GM23338 (cell line): Measurements from ENCODE around the gene EDEM3. TPM values are rescaled to one million over a fixed set of nuclear protein-coding genes. Genes with fewer than 3 reads are reported as not detected.

Source experiments
- ATAC-seq: fragments of 200-7000 bp; cut with Tn5 transposase; 3 replicates; pipeline ENCODE4 v1.9.1; 2020
- DNase-seq: peaks from one replicate; pipeline ENCODE4 v3.0.0-alpha.2; 2015; ENCODE audit warnings: low spot score
- H2AFZ ChIP-seq: fragments of 200-600 bp; sonication (generic); 2 replicates; pipeline ENCODE4 v1.8.0; 2016; ENCODE audit warnings: antibody characterized with exemption, mild to moderate bottlenecking, moderate library complexity
- H3F3A ChIP-seq: fragments of 200-600 bp; sonication (generic); replicated peaks from 2 replicates; pipeline ENCODE4 v1.8.0; 2017; ENCODE audit warnings: antibody characterized with exemption, mixed run types, low read depth
- H3K27ac ChIP-seq: fragments of 200-600 bp; sonication (generic); 2 replicates; pipeline ENCODE4 v1.6.1; 2016; ENCODE audit warnings: low read depth
- H3K27me3 ChIP-seq: fragments of 200-600 bp; sonication (generic); 2 replicates; pipeline ENCODE4 v1.8.0; 2016; ENCODE audit warnings: mild to moderate bottlenecking, mixed run types, moderate library complexity; ENCODE audit not compliant: insufficient read depth
- H3K36me3 ChIP-seq: fragments of 200-600 bp; sonication (generic); 2 replicates; pipeline ENCODE4 v1.8.0; 2016; ENCODE audit warnings: mild to moderate bottlenecking; ENCODE audit not compliant: insufficient read depth
- H3K4me1 ChIP-seq: fragments of 200-600 bp; sonication (generic); 2 replicates; pipeline ENCODE4 v1.8.0; 2016; ENCODE audit warnings: mild to moderate bottlenecking, moderate library complexity; ENCODE audit not compliant: insufficient read depth
- H3K4me2 ChIP-seq: fragments of 200-600 bp; sonication (generic); 2 replicates; pipeline ENCODE4 v1.7.1; 2017; ENCODE audit warnings: mixed run types
- H3K4me3 ChIP-seq: fragments of 200-600 bp; sonication (generic); 2 replicates; pipeline ENCODE4 v1.6.1; 2016; ENCODE audit warnings: mixed run types
- H3K79me2 ChIP-seq: fragments of 200-600 bp; sonication (generic); replicated peaks from 2 replicates; pipeline ENCODE4 v1.8.0; 2017; ENCODE audit warnings: mild to moderate bottlenecking; ENCODE audit not compliant: insufficient read depth
- H3K9me2 ChIP-seq: fragments of 200-600 bp; sonication (generic); 2 replicates; pipeline ENCODE4 v1.8.0; 2017; ENCODE audit not compliant: insufficient read depth
- H4K20me1 ChIP-seq: fragments of 200-600 bp; sonication (generic); replicated peaks from 2 replicates; pipeline ENCODE4 v1.8.0; 2017; ENCODE audit warnings: mild to moderate bottlenecking; ENCODE audit not compliant: insufficient read depth
- H3K27ac Mint-ChIP-seq: 2 replicates; pipeline ENCODE4 v1.8.0; 2020; ENCODE audit warnings: inconsistent platforms, mild to moderate bottlenecking, moderate library complexity, mixed read lengths
- H3K27me3 Mint-ChIP-seq: 3 replicates; pipeline ENCODE4 v1.8.0; 2022; ENCODE audit warnings: low read depth, mild to moderate bottlenecking, moderate library complexity, mixed read lengths, inconsistent platforms; ENCODE audit not compliant: insufficient read depth, poor library complexity
- H3K36me3 Mint-ChIP-seq: 3 replicates; pipeline ENCODE4 v1.8.0; 2021; ENCODE audit warnings: low read depth, mild to moderate bottlenecking, inconsistent platforms, moderate library complexity, mixed read lengths
- H3K4me1 Mint-ChIP-seq: 3 replicates; pipeline ENCODE4 v1.8.0; 2020; ENCODE audit warnings: mild to moderate bottlenecking, inconsistent platforms, mixed read lengths
- H3K4me3 Mint-ChIP-seq: 3 replicates; pipeline ENCODE4 v1.8.0; 2021; ENCODE audit warnings: moderate library complexity, mild to moderate bottlenecking, inconsistent platforms, mixed read lengths
- H3K9me3 Mint-ChIP-seq: 3 replicates; pipeline ENCODE4 v1.8.0; 2020; ENCODE audit warnings: moderate library complexity, mild to moderate bottlenecking, inconsistent platforms, mixed read lengths
- CREB1 ChIP-seq: fragments of 250-450 bp; sonication (Bioruptor Pico); IDR thresholded peaks from 2 replicates; pipeline ENCODE4 v1.5.0; 2020; ENCODE audit warnings: low read depth, mild to moderate bottlenecking, moderate library complexity
- EZH2 ChIP-seq: fragments of 200-600 bp; sonication (generic); IDR thresholded peaks from one replicate; pipeline ENCODE4 v1.8.0; 2017; ENCODE audit warnings: antibody characterized with exemption, mild to moderate bottlenecking, low read depth; ENCODE audit not compliant: unreplicated experiment
- POLR2AphosphoS5 ChIP-seq: IDR thresholded peaks from 2 replicates; pipeline ENCODE4 v1.6.1; 2016; ENCODE audit warnings: antibody characterized with exemption, low read depth
- STAT1 ChIP-seq: IDR thresholded peaks from one replicate; pipeline ENCODE4 v1.6.1; 2016; ENCODE audit warnings: antibody characterized with exemption; ENCODE audit not compliant: unreplicated experiment
- polyA plus RNA-seq: library from polyadenylated mRNA; unstranded; fragments of >200 nt; fragmentation: Nextera tagmentation; extraction: Ambion mirVana; gene quantifications from 2 replicates; pipeline ENCODE4 v1.2.1, GENCODE V29; 2016
- total RNA-seq: library from RNA; depleted of rRNA; stranded (reverse); fragments of >200 nt; shearing (Covaris generic); gene quantifications from 2 replicates; pipeline ENCODE4 v1.2.3, GENCODE V29; 2014
- TF ChIP-seq, protein P1 (sequence below): IDR thresholded peaks from 2 replicates; pipeline ENCODE4 v1.6.1; 2016; ENCODE audit warnings: antibody characterized with exemption
- TF ChIP-seq, protein P2 (sequence below): IDR thresholded peaks from one replicate; pipeline ENCODE4 v1.6.1; 2018; ENCODE audit warnings: antibody characterized with exemption; ENCODE audit not compliant: unreplicated experiment
- TF ChIP-seq, protein P3 (sequence below): fragments of 250-450 bp; sonication (Bioruptor Pico); IDR thresholded peaks from 2 replicates; pipeline ENCODE4 v1.5.0; 2020; ENCODE audit warnings: mild to moderate bottlenecking, moderate library complexity

EDEM3 gene
- total and polyA plus RNA-seq, 2 experiments from 2014 or later: 4.8 to 11.5 TPM

DNA sequence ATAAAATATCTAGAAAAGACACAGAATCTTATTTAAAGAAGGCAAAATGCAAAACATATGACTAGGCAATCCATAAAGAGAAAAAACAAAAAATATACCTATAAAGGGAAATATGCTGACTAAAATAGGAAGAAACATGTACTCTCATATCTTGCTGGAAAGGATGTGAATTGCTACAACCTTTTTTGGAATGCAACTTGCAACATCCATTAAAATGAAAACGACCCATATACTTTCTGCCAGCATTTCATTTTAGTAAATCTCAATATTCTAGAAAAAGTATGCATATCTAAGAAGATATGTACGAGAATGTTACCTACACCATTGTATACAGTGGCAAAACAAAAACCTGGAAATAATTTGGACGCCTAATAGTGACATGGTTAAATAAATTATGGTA lies 56.6 kb downstream of the EDEM3 start (continued):
- TF ChIP-seq, protein P1, sequence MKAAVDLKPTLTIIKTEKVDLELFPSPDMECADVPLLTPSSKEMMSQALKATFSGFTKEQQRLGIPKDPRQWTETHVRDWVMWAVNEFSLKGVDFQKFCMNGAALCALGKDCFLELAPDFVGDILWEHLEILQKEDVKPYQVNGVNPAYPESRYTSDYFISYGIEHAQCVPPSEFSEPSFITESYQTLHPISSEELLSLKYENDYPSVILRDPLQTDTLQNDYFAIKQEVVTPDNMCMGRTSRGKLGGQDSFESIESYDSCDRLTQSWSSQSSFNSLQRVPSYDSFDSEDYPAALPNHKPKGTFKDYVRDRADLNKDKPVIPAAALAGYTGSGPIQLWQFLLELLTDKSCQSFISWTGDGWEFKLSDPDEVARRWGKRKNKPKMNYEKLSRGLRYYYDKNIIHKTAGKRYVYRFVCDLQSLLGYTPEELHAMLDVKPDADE: no peak
- TF ChIP-seq POLR2AphosphoS5 (no peak), STAT1 (no peak)
- TF ChIP-seq, protein P2, sequence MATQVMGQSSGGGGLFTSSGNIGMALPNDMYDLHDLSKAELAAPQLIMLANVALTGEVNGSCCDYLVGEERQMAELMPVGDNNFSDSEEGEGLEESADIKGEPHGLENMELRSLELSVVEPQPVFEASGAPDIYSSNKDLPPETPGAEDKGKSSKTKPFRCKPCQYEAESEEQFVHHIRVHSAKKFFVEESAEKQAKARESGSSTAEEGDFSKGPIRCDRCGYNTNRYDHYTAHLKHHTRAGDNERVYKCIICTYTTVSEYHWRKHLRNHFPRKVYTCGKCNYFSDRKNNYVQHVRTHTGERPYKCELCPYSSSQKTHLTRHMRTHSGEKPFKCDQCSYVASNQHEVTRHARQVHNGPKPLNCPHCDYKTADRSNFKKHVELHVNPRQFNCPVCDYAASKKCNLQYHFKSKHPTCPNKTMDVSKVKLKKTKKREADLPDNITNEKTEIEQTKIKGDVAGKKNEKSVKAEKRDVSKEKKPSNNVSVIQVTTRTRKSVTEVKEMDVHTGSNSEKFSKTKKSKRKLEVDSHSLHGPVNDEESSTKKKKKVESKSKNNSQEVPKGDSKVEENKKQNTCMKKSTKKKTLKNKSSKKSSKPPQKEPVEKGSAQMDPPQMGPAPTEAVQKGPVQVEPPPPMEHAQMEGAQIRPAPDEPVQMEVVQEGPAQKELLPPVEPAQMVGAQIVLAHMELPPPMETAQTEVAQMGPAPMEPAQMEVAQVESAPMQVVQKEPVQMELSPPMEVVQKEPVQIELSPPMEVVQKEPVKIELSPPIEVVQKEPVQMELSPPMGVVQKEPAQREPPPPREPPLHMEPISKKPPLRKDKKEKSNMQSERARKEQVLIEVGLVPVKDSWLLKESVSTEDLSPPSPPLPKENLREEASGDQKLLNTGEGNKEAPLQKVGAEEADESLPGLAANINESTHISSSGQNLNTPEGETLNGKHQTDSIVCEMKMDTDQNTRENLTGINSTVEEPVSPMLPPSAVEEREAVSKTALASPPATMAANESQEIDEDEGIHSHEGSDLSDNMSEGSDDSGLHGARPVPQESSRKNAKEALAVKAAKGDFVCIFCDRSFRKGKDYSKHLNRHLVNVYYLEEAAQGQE: no peak

DNA sequence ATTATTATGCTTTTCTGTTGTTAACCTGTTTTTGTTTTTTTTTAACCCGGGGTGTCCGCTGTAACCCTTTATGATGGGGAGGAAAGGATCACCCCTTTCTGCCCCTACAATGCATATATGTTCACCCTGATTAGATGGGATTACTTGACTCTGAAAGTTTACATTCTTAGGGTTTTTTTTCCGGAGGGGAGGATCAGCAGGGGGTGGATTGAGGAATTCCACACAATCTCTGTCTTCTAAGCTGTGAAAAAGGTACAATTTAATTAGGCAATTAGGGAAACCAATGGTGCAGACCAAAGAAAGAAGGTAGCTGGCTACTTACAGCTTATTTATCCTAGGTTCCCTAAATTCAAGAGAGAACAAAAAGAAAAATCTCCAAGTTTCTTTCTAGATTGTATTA lies 58.3 kb downstream of the EDEM3 start:
- no peak overlapping the region for H3K4me3 Mint-ChIP-seq

More for the DNA sequence above, 58.3 kb downstream of the EDEM3 start:
- DNase-seq: peak; percentile 54
- Histone ChIP-seq H3K36me3 (no peaks in the 10 kb centered on the region), H3K79me2 (no peaks in the 10 kb centered on the region), H3K27ac (no peak overlapping the region), H2AFZ (no peak overlapping the region), H3K27me3 (no peaks in the 10 kb centered on the region), H4K20me1 (no peaks in the 10 kb centered on the region), H3K4me2 (no peak overlapping the region), H3K4me3 (no peak overlapping the region), H3K9me2 (no peaks in the 10 kb centered on the region), H3F3A (no peaks in the 10 kb centered on the region), H3K4me1 (peaks cover 18% of the 10 kb centered on the region)
- H3K9me3 Mint-ChIP-seq: no peaks in the 10 kb centered on the region
- peak; percentile 50; the same call in 2 of the 3 replicates for ATAC-seq
- H3K27me3 Mint-ChIP-seq: no peaks in the 10 kb centered on the region
- TF ChIP-seq CREB1 (CRISPR knock-in tag) (no peak), EZH2 (no peak)
- TF ChIP-seq, protein P3, sequence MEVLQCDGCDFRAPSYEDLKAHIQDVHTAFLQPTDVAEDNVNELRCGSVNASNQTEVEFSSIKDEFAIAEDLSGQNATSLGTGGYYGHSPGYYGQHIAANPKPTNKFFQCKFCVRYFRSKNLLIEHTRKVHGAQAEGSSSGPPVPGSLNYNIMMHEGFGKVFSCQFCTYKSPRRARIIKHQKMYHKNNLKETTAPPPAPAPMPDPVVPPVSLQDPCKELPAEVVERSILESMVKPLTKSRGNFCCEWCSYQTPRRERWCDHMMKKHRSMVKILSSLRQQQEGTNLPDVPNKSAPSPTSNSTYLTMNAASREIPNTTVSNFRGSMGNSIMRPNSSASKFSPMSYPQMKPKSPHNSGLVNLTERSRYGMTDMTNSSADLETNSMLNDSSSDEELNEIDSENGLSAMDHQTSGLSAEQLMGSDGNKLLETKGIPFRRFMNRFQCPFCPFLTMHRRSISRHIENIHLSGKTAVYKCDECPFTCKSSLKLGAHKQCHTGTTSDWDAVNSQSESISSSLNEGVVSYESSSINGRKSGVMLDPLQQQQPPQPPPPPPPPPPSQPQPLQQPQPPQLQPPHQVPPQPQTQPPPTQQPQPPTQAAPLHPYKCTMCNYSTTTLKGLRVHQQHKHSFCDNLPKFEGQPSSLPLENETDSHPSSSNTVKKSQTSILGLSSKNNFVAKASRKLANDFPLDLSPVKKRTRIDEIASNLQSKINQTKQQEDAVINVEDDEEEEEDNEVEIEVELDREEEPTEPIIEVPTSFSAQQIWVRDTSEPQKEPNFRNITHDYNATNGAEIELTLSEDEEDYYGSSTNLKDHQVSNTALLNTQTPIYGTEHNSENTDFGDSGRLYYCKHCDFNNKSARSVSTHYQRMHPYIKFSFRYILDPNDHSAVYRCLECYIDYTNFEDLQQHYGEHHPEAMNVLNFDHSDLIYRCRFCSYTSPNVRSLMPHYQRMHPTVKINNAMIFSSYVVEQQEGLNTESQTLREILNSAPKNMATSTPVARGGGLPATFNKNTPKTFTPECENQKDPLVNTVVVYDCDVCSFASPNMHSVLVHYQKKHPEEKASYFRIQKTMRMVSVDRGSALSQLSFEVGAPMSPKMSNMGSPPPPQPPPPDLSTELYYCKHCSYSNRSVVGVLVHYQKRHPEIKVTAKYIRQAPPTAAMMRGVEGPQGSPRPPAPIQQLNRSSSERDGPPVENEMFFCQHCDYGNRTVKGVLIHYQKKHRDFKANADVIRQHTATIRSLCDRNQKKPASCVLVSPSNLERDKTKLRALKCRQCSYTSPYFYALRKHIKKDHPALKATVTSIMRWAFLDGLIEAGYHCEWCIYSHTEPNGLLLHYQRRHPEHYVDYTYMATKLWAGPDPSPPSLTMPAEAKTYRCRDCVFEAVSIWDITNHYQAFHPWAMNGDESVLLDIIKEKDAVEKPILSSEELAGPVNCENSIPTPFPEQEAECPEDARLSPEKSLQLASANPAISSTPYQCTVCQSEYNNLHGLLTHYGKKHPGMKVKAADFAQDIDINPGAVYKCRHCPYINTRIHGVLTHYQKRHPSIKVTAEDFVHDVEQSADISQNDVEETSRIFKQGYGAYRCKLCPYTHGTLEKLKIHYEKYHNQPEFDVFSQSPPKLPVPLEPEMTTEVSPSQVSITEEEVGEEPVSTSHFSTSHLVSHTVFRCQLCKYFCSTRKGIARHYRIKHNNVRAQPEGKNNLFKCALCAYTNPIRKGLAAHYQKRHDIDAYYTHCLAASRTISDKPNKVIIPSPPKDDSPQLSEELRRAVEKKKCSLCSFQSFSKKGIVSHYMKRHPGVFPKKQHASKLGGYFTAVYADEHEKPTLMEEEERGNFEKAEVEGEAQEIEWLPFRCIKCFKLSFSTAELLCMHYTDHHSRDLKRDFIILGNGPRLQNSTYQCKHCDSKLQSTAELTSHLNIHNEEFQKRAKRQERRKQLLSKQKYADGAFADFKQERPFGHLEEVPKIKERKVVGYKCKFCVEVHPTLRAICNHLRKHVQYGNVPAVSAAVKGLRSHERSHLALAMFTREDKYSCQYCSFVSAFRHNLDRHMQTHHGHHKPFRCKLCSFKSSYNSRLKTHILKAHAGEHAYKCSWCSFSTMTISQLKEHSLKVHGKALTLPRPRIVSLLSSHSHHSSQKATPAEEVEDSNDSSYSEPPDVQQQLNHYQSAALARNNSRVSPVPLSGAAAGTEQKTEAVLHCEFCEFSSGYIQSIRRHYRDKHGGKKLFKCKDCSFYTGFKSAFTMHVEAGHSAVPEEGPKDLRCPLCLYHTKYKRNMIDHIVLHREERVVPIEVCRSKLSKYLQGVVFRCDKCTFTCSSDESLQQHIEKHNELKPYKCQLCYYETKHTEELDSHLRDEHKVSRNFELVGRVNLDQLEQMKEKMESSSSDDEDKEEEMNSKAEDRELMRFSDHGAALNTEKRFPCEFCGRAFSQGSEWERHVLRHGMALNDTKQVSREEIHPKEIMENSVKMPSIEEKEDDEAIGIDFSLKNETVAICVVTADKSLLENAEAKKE (CRISPR knock-in tag): no peak
- no peaks in the 10 kb centered on the region for H3K36me3 Mint-ChIP-seq
- no peak overlapping the region for H3K27ac Mint-ChIP-seq
- H3K4me1 Mint-ChIP-seq: peaks cover 17% of the 10 kb centered on the region
